HL-60/S4 treated with retinoic acid at 250 ng/mL for 4 days and 3 days (cell line): ENCODE results near the gene SCRN2.

ENCODE experiments used
- in situ Hi-C: fragments of 300-500 bp; cut with MboI; formaldehyde crosslinking; loops from 2 replicates; pipeline ENCODE4 v1.7.0; 2022; ENCODE audit warnings: low sequenced_read_pairs

Gene SCRN2

GRCh38 chr17:47872019-47872650 lies 31.1 kb upstream of the SCRN2 start:
- in situ Hi-C loops, result no loop called here

- in situ Hi-C loops, result no loop called here
Observed at GRCh38 chr17:47871048-47871447, 30.0 kb upstream of the SCRN2 start.

GRCh38 chr17:47870056-47870455 lies 29.0 kb upstream of the SCRN2 start:
- in situ Hi-C loops, result no loop called here

- in situ Hi-C loops, result no loop called here
Observed at GRCh38 chr17:47869114-47869513, 28.0 kb upstream of the SCRN2 start.

GRCh38 chr17:47867813-47868533 lies 26.9 kb upstream of the SCRN2 start:
- in situ Hi-C loops, result no loop called here

- in situ Hi-C loops, result no loop called here
Observed at GRCh38 chr17:47866941-47867340, 25.9 kb upstream of the SCRN2 start.

DNA sequence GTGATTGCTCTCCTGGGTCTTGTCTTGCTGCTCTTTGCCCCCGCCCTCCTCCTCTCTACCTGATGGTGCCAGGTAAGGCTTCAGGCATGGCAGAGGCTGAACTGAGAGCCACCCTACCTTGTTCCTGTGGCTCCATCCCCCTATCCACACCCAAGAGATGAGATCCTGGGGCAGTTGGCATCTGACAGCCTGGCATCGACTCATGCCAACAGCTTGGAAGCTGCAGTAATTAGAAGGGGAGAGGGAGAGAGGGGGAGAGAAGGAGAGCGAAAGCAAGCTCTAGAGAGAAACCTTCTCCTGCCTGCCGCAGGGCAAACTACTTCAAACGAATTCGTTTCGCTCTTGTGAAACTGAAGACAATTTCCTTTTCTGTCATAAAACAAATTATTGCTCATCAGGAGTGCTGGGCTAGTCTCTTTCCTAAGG lies 23.7 kb upstream of the SCRN2 start:
- in situ Hi-C loops, result no loop called here

DNA sequence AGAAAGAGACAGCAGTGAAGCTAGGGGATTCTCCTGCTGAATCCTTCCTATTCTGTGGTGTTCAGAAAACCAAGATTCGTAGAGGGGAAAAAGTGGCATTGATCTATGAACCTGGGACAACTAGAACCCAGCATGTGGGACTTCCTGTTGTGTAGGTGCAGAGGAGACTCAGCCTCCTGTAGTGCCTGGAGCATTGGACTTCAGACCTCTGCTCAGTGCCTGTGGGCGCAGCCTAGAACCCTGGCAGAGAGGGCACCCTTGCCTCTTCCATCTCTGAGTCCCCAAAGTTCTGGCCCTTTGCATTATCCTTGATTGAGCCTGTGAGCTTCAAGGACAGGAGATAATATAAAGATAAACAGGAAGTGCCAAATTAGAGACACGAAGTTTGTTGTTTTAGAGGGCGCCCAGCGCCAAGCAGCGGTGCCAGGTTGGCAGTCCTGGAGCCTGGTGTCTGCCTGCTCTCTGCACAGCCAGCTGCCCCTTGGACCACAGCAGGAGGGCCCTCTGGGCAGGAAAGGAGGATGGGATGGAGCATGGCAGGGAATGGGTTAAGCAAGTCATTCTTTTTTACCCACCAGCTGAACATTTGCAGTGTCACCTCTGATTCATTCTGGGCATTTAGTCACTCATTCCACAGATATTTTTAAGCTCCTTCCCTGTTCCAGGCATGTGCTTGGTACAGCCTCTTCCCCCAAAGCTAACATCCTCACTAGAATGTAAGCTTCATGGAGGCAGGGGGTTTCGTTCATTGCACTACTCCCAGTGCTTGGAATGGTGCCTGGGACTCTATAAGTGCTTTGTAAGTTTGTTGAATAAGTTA lies 21.8 kb upstream of the SCRN2 start:
- in situ Hi-C loops, result no loop called here

DNA sequence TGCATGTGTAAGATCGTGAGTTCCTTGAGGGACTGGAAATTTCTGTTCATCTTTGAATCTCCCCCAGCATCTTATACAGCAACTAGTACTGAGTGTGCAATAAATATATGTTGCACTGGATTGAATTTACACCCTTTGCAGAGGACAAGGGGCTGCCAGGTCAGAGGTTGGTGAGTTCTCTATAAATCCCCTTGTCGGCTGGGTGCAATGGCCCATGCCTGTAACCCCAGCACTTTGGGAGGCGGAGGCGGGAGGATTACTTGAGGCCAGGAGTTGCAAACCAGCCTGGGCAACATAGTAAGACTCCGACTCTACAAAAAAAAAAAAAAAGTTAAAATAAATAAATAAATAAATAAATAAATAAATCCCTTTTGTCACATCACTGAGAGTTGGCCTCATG lies 19.3 kb upstream of the SCRN2 start:
- in situ Hi-C loops, result no loop called here

- in situ Hi-C loops, result no loop called here
Observed at GRCh38 chr17:47857551-47858455, 16.7 kb upstream of the SCRN2 start.

- in situ Hi-C loops, result no loop called here
Observed at GRCh38 chr17:47856830-47857229, 15.8 kb upstream of the SCRN2 start.

- in situ Hi-C loops, result no loop called here
Observed at GRCh38 chr17:47855737-47856136, 14.7 kb upstream of the SCRN2 start.

GRCh38 chr17:47853616-47854015 lies 12.5 kb upstream of the SCRN2 start:
- in situ Hi-C loops, result no loop called here

- in situ Hi-C loops, result no loop called here
Observed at GRCh38 chr17:47852113-47852949, 11.3 kb upstream of the SCRN2 start.

- in situ Hi-C loops, result no loop called here
Observed at GRCh38 chr17:47851764-47852112, 10.7 kb upstream of the SCRN2 start.

- in situ Hi-C loops, result no loop called here
Observed at GRCh38 chr17:47850692-47851573, 9.9 kb upstream of the SCRN2 start, which contains the start of gene SP6. SP6 (minus strand) TSS chr17:47851163; CDS start chr17:47848429, 2,734 bp downstream.

DNA sequence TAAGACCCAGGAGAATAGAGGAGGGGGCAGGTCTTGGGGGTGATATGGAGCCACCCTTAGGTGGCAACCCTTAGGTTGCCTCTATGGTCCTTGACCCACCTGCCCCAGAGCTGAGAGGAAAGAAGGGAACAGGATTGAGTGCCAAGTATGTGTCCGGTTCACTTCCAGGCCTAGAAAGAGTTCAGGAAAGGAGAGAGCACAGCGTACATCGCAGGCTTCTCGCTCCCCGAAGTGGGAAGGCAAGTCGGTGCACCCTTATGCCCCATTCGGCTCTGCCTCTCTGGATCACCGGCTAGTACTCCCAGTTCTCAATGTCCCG lies 9.3 kb upstream of the SCRN2 start:
- in situ Hi-C loops, result no loop called here

- in situ Hi-C loops, result no loop called here
Observed at GRCh38 chr17:47848198-47848513, 7.1 kb upstream of the SCRN2 start.
